Activated T-cell treated with anti-CD3 and anti-CD28 coated beads for 1 hour (primary cell): Measurements from ENCODE around the gene MYO5C.
"Not testable (repeated sequence)": the region's sequence is repeated elsewhere in the genome, so short reads cannot be mapped to it uniquely, and the experiment has no call there.

ENCODE experiments used
- DNase-seq: peaks from one replicate; pipeline ENCODE4 v3.0.0-alpha.2; 2020; ENCODE audit warnings: low read depth

Gene MYO5C

GRCh38 chr15:52243697-52244555, 51.7 kb downstream of the MYO5C start:
- no peak for DNase-seq

GRCh38 chr15:52243286-52243685, 52.3 kb downstream of the MYO5C start:
- no peak for DNase-seq

- no peak for DNase-seq
These were observed 54.1 kb downstream of the MYO5C start for GRCh38 chr15:52241489-52241888.

- DNase-seq: no peak
These were observed 55.4 kb downstream of the MYO5C start for GRCh38 chr15:52240166-52240565.

- not testable (repeated sequence) for DNase-seq
These were observed 56.5 kb downstream of the MYO5C start for GRCh38 chr15:52238989-52239525.

GRCh38 chr15:52238149-52238548, 57.5 kb downstream of the MYO5C start:
- no peak for DNase-seq

GRCh38 chr15:52236013-52236412, 59.6 kb downstream of the MYO5C start:
- no peak for DNase-seq

GRCh38 chr15:52234596-52235541, 60.7 kb downstream of the MYO5C start:
- DNase-seq: no peak

- DNase-seq: no peak
These were observed 62.2 kb downstream of the MYO5C start for GRCh38 chr15:52233405-52233804.

- DNase-seq: no peak
These were observed 63.3 kb downstream of the MYO5C start for GRCh38 chr15:52232327-52232726.

GRCh38 chr15:52230073-52230472, 65.5 kb downstream of the MYO5C start:
- no peak for DNase-seq

- DNase-seq: no peak
These were observed 66.7 kb downstream of the MYO5C start for GRCh38 chr15:52228921-52229320.

GRCh38 chr15:52227456-52227855, 68.1 kb downstream of the MYO5C start:
- DNase-seq: peak; percentile 34

GRCh38 chr15:52225230-52225629, 70.4 kb downstream of the MYO5C start:
- DNase-seq: no peak

GRCh38 chr15:52224211-52224610, 71.4 kb downstream of the MYO5C start:
- DNase-seq: no peak

- no peak for DNase-seq
These were observed 73.9 kb downstream of the MYO5C start for GRCh38 chr15:52221730-52222129.

- DNase-seq: no peak
These were observed 74.5 kb downstream of the MYO5C start for GRCh38 chr15:52220937-52221660.

- DNase-seq: no peak
These were observed 75.4 kb downstream of the MYO5C start for GRCh38 chr15:52220251-52220650.

- DNase-seq: no peak
These were observed 76.8 kb downstream of the MYO5C start for GRCh38 chr15:52218816-52219215.

GRCh38 chr15:52218371-52218770, 77.2 kb downstream of the MYO5C start:
- no peak for DNase-seq

GRCh38 chr15:52217186-52217585, 78.4 kb downstream of the MYO5C start:
- no peak for DNase-seq

GRCh38 chr15:52214553-52214952, 81.1 kb downstream of the MYO5C start:
- DNase-seq: no peak
